Spinal cord (tissue), 10 donors: ENCODE data around the gene LONP1. TPM values are rescaled to one million over a fixed set of nuclear protein-coding genes. Genes with fewer than 3 reads are reported as not detected.

Experiments used
- DNase-seq, 6 donors: peaks; one replicate each; pipeline versions ENCODE4 v3.0.0 to v3.0.0-alpha.2; 2013 to 2015; ENCODE audit warnings: low spot score in 6 of 6, low read depth in 4 of 6
- H3K27ac ChIP-seq: one replicate; pipeline ENCODE4 v1.5.1; 2013; ENCODE audit warnings: low read depth, low read length, control low read depth
- H3K27me3 ChIP-seq: one replicate; pipeline ENCODE4 v1.6.1; 2013; ENCODE audit warnings: low read length; ENCODE audit not compliant: control insufficient read depth, insufficient read depth
- H3K36me3 ChIP-seq: one replicate; pipeline ENCODE4 v1.6.1; 2013; ENCODE audit warnings: low read length; ENCODE audit not compliant: control insufficient read depth, insufficient read depth
- H3K4me1 ChIP-seq: one replicate; pipeline ENCODE4 v1.6.1; 2013; ENCODE audit warnings: low read length; ENCODE audit not compliant: control insufficient read depth, insufficient read depth
- H3K4me3 ChIP-seq: one replicate; pipeline ENCODE4 v1.5.1; 2013; ENCODE audit warnings: low read depth, low read length, control low read depth
- H3K9me3 ChIP-seq: one replicate; pipeline ENCODE4 v1.6.1; 2013; ENCODE audit warnings: low read length; ENCODE audit not compliant: control insufficient read depth, insufficient read depth
- WGBS: methylation state at CpG from one replicate; pipeline ENCODE4 v1.1.5; 2013; ENCODE audit warnings: missing lambda C conversion rate; ENCODE audit not compliant: insufficient coverage; 5-methylcytosine and 5-hydroxymethylcytosine counted together
- polyA plus RNA-seq, 2 donors: library from polyadenylated mRNA; unstranded; fragments of 120-200 nt; gene quantifications; one replicate each; pipeline ENCODE4 v1.2.1, GENCODE V29; 2013; ENCODE audit not compliant: insufficient read length in 2 of 2
- total RNA-seq, 2 donors: library from RNA; depleted of rRNA in 1 of 2; stranded (reverse); fragments of 120-200 nt in 1 of 2; fragments of >200 nt in 1 of 2; gene quantifications; one replicate each; pipeline versions ENCODE4 v1.2.3 to v1.2.4, GENCODE V29; 2013 to 2014
- donor health status: healthy.

LONP1 gene
- total and polyA plus RNA-seq, 4 donors, result 29.8 to 79.7 (median 58.9) TPM

GRCh38 chr19:5661483-5661882 lies 58.5 kb downstream of the LONP1 start:
- WGBS, result 98% methylated on average over 42 of the region's 42 CpGs
- no peaks in the 10 kb centered on the region for H3K9me3 ChIP-seq
- H3K4me1 ChIP-seq, result no peaks in the 10 kb centered on the region
- H3K36me3 ChIP-seq, result peaks cover 98% of the 10 kb centered on the region
- no peaks in the 10 kb centered on the region for H3K27me3 ChIP-seq
- no peak overlapping the region for H3K27ac ChIP-seq
- H3K4me3 ChIP-seq, result no peak overlapping the region
- no peak for DNase-seq

GRCh38 chr19:5655412-5655811 lies 64.5 kb downstream of the LONP1 start:
- 100% methylated on average over 1 of the region's 5 CpGs for WGBS
- no peaks in the 10 kb centered on the region for H3K9me3 ChIP-seq

DNA sequence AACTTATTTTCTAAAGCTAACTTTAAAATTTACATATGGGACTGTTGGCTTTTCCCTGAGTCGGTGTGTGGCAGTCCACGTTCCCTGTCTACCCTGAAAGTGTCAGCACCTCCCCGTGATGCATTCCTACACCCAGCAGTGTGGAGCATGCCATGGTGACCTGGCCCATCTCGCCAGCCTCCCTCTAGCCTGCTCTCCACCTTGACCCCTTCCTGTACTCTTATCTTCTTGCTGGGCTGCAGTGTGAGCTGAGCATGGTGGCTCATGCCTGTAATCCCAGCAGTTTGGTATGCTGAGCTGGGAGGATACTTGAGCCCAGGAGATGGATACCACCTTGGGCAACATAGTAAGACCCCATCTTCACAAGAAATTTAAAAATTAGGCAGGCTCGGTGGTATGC lies 65.0 kb downstream of the LONP1 start:
- Histone ChIP-seq H3K27ac (no peak overlapping the region), H3K9me3 (no peaks in the 10 kb centered on the region), H3K4me3 (no peak overlapping the region), H3K36me3 (peaks cover 95% of the 10 kb centered on the region), H3K4me1 (no peaks in the 10 kb centered on the region), H3K27me3 (no peaks in the 10 kb centered on the region)
- 95% methylated on average over 3 of the region's 5 CpGs for WGBS
- no peak for DNase-seq

More at GRCh38 chr19:5655412-5655811, 64.5 kb downstream of the LONP1 start:
- no peak for DNase-seq
- Histone ChIP-seq H3K36me3 (peaks cover 95% of the 10 kb centered on the region), H3K27ac (no peak overlapping the region), H3K27me3 (no peaks in the 10 kb centered on the region), H3K4me3 (no peak overlapping the region), H3K4me1 (no peaks in the 10 kb centered on the region)

DNA sequence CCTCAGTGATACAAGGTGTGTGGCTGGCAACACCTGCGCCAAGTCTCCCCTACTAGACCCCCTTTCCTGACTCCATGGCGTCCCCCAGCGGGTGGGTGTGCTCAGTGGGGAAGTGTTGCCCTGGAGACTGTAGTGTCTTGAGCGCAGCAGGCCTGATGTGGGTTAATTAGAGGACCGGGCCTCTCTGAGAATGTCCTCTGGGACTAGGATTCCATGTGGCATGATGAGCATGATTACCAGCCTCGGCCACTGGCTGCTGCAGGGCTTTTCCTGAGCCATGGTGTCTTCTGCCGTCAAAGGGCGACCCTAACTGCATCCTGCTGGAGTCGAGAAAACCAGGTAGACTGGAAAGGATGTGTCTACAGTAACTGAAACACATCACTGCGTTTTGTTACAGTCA lies 67.7 kb downstream of the LONP1 start:
- 83% methylated on average over 8 of the region's 10 CpGs for WGBS
- DNase-seq, result no peak

DNA sequence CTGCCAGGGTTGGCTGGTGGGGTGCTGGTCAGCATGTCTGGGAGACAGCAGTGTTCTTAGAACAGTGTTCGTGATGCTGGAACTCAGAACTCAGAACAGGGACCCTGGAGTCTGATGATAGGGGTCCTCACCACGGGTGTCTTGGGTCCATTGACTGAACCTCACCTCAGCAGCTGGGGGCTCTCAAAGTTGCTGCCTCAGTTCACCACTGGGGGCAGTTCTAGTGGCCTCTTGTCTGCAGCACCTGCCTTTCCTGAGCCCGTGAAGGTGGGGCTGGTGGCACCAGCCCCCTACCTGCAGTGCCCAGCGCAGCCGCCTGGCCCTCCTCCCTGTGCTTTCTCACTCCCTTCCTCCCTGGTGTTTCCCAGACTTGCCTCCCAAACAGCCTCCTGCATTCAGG lies 68.6 kb downstream of the LONP1 start:
- H3K27ac ChIP-seq, result no peak overlapping the region

More for the DNA sequence above, 67.7 kb downstream of the LONP1 start:
- Histone ChIP-seq H3K4me3 (no peak overlapping the region), H3K27me3 (no peaks in the 10 kb centered on the region), H3K4me1 (no peaks in the 10 kb centered on the region), H3K27ac (no peak overlapping the region), H3K9me3 (no peaks in the 10 kb centered on the region), H3K36me3 (peaks cover 77% of the 10 kb centered on the region)

DNA sequence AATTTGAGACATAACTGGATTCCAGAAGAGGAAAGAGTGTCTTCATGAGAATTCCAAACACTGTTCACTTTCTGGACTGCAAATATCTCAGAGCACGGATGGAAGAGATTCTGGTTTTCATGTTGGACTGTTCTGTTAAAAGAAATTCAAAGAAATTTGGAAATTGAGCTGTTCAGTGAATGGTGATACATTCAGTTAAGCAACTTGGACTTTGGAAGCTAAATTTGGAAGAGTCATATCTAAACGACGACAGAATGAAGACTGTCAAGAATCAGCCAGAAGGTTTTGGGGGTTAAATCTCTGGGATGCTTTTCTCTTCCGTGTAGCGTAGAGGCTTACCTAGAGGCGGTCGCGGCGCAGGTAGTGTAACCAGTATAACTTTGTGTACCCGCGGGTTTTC lies 71.5 kb downstream of the LONP1 start:
- 100% methylated on average over 3 of the region's 11 CpGs for WGBS
- Histone ChIP-seq H3K4me1 (no peaks in the 10 kb centered on the region), H3K27me3 (no peaks in the 10 kb centered on the region), H3K27ac (no peak overlapping the region), H3K36me3 (peaks cover 69% of the 10 kb centered on the region), H3K4me3 (no peak overlapping the region), H3K9me3 (no peaks in the 10 kb centered on the region)
- DNase-seq, result no peak

More for the DNA sequence above, 68.6 kb downstream of the LONP1 start:
- no peak overlapping the region for H3K4me3 ChIP-seq
- H3K27me3 ChIP-seq, result no peaks in the 10 kb centered on the region
- H3K4me1 ChIP-seq, result no peaks in the 10 kb centered on the region
- H3K9me3 ChIP-seq, result no peaks in the 10 kb centered on the region
- no peak for DNase-seq
- WGBS, result 91% methylated on average over 5 of the region's 5 CpGs
- peaks cover 77% of the 10 kb centered on the region for H3K36me3 ChIP-seq

DNA sequence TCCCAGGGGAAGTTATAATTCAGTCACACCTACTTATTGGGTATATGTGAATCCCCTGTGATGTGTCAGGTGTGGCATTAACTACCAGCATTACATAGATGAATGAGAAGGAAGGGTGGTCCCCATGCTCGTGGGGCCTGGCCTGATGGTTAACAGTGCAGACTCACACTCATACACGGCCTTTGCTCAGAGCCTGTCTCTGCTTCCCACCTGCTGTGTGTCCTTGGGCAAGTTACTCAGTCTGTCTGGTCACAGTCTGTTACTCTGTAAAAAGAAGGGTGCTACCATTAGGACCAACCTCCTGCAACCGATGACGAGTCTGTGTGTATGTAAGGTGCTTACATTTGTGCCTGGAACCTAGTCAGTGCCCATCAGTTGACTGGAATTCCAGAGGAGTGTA lies 73.2 kb downstream of the LONP1 start:
- 98% methylated on average over 4 of the region's 4 CpGs for WGBS
- no peak for DNase-seq
- Histone ChIP-seq H3K27me3 (no peaks in the 10 kb centered on the region), H3K36me3 (peaks cover 59% of the 10 kb centered on the region), H3K9me3 (no peaks in the 10 kb centered on the region), H3K27ac (no peak overlapping the region), H3K4me3 (no peak overlapping the region), H3K4me1 (no peaks in the 10 kb centered on the region)

- no peak for DNase-seq
- peaks cover 50% of the 10 kb centered on the region for H3K36me3 ChIP-seq
- no peaks in the 10 kb centered on the region for H3K27me3 ChIP-seq
- H3K27ac ChIP-seq, result no peak overlapping the region
- no peaks in the 10 kb centered on the region for H3K9me3 ChIP-seq
- WGBS, result 92% methylated on average over 5 of the region's 5 CpGs
- no peaks in the 10 kb centered on the region for H3K4me1 ChIP-seq
- H3K4me3 ChIP-seq, result no peak overlapping the region
Measured at GRCh38 chr19:5645409-5645808, 74.5 kb downstream of the LONP1 start.

DNA sequence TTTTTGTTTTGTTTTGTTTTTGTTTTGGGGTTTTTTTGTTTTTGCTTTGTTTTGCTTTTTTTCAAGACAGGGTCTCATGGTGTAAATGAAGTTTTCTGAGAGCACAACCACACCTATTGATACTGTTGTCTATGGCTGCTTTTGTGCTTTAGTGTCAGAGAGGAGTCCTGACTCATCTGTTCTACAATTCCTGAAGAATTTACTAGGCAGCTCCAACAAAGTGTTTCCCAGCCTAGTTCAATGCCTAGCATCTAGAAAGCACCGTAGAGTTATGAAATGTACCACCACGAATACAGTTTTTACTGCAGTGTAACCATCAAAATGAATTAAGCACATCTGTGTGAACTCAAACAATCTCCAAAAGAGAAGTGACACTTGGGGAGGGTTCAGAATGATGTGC lies 75.9 kb downstream of the LONP1 start:
- no peak overlapping the region for H3K27ac ChIP-seq
- WGBS, result no CpG with 5 or more reads among the region's 2 CpGs

DNA sequence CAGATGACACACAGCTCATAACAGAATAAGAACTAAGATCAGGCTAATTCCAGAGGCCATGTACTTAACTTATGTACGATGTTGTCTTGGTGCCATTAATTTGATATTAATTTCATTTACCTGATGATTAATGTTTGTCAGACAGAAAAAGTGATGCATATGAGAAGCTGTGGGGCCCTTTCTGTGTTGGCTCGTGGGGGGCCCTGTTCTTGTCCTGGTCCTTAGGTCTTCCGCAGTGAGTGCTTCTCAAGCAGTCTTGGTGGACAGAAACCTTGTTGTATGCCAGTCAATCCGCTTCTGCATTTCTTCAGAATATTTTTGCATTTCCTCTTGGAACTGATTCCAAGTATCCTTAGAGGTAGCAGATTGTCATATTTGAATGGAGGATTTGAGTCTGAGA lies 76.9 kb downstream of the LONP1 start:
- Histone ChIP-seq H3K4me1 (no peaks in the 10 kb centered on the region), H3K36me3 (peaks cover 43% of the 10 kb centered on the region), H3K9me3 (no peaks in the 10 kb centered on the region), H3K27me3 (no peaks in the 10 kb centered on the region), H3K4me3 (no peak overlapping the region), H3K27ac (no peak overlapping the region)
- DNase-seq, result no peak
- no CpG with 5 or more reads among the region's 4 CpGs for WGBS

More for the DNA sequence above, 75.9 kb downstream of the LONP1 start:
- H3K4me1 ChIP-seq, result no peaks in the 10 kb centered on the region
- no peaks in the 10 kb centered on the region for H3K27me3 ChIP-seq
- DNase-seq, result no peak
- no peaks in the 10 kb centered on the region for H3K9me3 ChIP-seq
- H3K4me3 ChIP-seq, result no peak overlapping the region
- peaks cover 47% of the 10 kb centered on the region for H3K36me3 ChIP-seq
